Measurements from ENCODE around the gene RTN4R. TPM values are rescaled to one million over a fixed set of nuclear protein-coding genes. Genes with fewer than 3 reads are reported as not detected.
"Not testable (repeated sequence)": the region's sequence is repeated elsewhere in the genome, so short reads cannot be mapped to it uniquely, and the experiment has no call there.

Gene RTN4R
- total and polyA plus RNA-seq, 4 donors: 0.05 to 2.7 (median 1.0) TPM

DNA sequence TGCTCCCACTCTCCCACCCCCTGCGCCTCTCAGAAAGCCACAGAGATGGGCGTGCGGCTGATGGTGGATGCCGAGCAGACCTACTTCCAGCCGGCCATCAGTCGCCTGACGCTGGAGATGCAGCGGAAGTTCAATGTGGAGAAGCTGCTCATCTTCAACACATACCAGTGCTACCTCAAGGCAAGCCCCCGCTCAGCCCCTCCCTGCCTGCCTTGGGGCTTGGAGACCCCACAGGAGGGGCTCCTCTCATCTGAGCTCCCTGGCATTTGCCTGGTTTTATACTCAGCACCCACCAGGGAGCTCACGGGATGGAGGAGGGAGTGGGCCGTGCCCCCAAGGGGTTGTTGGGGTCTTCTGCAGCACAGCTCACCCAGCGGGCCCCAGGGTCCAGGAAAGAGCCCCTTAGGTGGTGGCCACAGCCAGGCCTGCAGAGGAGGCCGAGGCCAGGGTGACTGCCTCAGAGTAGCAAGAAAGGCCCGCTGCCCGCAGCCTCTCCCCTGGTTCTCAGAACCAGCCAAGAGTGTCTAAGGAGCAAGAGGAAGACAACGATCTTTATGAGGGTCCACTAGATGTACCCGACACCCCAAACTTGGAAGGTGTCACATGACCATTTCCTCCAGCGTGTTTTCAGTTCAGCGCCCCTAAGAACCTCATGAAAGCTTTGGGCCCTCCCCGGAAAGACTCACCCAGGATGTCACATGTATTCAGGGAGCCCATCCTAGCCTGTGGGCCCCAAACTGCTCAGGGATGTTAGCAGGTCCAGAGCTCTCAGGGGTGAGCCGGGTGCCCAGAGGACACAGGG lies 38.7 kb upstream of the RTN4R start:
- H3K27me3 ChIP-seq (ENCODE audit: control insufficient read depth in 1 of 2, insufficient read depth in 2 of 2, low read length in 1 of 2); H3K27ac ChIP-seq (ENCODE audit: low read depth in 1 of 2, low read length in 2 of 2); intact Hi-C loops (cut with DNase I); H3K36me3 ChIP-seq (ENCODE audit: control insufficient read depth in 1 of 2, insufficient read depth in 2 of 2, low read length in 1 of 2); H3K4me3 ChIP-seq (ENCODE audit: low read length in 2 of 2); H3K4me1 ChIP-seq (ENCODE audit: control insufficient read depth in 1 of 2, insufficient read depth in 2 of 2, low read length in 2 of 2); H3K9me3 ChIP-seq (ENCODE audit: control insufficient read depth, low read length); ATAC-seq (ENCODE audit: low FRiP score): not testable (repeated sequence)
- peak; percentile 33 to 67 for DNase-seq
- 87 to 90% methylated on average over 20 to 21 of the region's 21 CpGs for WGBS, 2 donors

GRCh38 chr22:20305894-20306645 lies 38.0 kb upstream of the RTN4R start:
- H3K27me3 ChIP-seq (ENCODE audit: control insufficient read depth in 1 of 2, insufficient read depth in 2 of 2, low read length in 1 of 2): no peaks in the 10 kb centered on the region
- DNase-seq (peak; percentile 38 to 65), ATAC-seq (ENCODE audit: low FRiP score) (no peak)
- H3K4me3 ChIP-seq (ENCODE audit: low read length in 2 of 2): no peak overlapping the region
- no peaks in the 10 kb centered on the region for H3K4me1 ChIP-seq (ENCODE audit: control insufficient read depth in 1 of 2, insufficient read depth in 2 of 2, low read length in 2 of 2)
- intact Hi-C loops (cut with DNase I): no loop called here
- no peaks in the 10 kb centered on the region for H3K9me3 ChIP-seq (ENCODE audit: control insufficient read depth, low read length)
- no peaks in the 10 kb centered on the region for H3K36me3 ChIP-seq (ENCODE audit: control insufficient read depth in 1 of 2, insufficient read depth in 2 of 2, low read length in 1 of 2)
- WGBS, 2 donors: 82 to 83% methylated on average over 21 of the region's 21 CpGs
- no peak overlapping the region for H3K27ac ChIP-seq (ENCODE audit: low read depth in 1 of 2, low read length in 2 of 2)

DNA sequence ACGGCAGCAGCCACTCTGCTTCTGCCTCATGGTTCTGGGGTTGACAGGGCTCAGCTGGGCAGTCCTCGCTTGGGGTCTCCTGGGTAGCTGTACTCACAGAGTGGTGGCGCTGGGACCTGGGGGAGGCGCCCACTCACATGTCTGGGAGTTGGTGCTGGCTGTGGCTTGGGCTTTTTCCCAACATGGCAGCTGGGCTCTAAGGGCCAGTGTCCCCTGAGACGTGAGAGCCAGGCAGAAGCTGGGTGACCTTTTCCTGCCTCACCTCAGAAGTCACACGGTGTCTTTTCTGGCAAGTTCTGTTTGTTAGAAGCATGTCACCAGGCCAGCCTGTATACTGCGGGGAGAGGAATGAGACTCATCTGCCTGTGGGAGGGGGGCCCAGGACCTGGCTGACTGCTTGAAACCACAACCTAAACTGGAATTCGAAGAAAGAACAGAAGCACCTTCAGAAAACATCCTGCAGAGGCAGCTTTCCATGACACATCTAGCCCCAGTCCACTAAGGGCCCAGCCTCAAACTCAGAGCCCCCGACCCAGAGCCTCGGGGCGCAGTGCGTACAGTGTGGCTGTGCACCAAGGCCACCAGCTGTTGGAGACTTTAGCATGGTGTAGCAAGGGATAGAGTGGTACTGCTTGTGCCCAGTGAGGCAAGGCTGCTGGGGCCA lies 37.2 kb upstream of the RTN4R start:
- peak in 1 of 2 donors; percentile 8 for DNase-seq
- WGBS, 2 donors: 89% methylated on average over 12 of the region's 12 CpGs
- not testable (repeated sequence) for ATAC-seq (ENCODE audit: low FRiP score)

GRCh38 chr22:20304646-20305045 lies 36.5 kb upstream of the RTN4R start:
- WGBS, 2 donors: 84 to 87% methylated on average over 9 of the region's 9 CpGs
- intact Hi-C loops (cut with DNase I): no loop called here
- no peaks in the 10 kb centered on the region for H3K9me3 ChIP-seq (ENCODE audit: control insufficient read depth, low read length)
- no peak overlapping the region for H3K4me3 ChIP-seq (ENCODE audit: low read length in 2 of 2)
- no peaks in the 10 kb centered on the region for H3K36me3 ChIP-seq (ENCODE audit: control insufficient read depth in 1 of 2, insufficient read depth in 2 of 2, low read length in 1 of 2)
- no peak overlapping the region for H3K27ac ChIP-seq (ENCODE audit: low read depth in 1 of 2, low read length in 2 of 2)
- H3K27me3 ChIP-seq (ENCODE audit: control insufficient read depth in 1 of 2, insufficient read depth in 2 of 2, low read length in 1 of 2): no peaks in the 10 kb centered on the region
- H3K4me1 ChIP-seq (ENCODE audit: control insufficient read depth in 1 of 2, insufficient read depth in 2 of 2, low read length in 2 of 2): no peaks in the 10 kb centered on the region
- ATAC-seq (ENCODE audit: low FRiP score) (no peak), DNase-seq (no peak)

More for the DNA sequence above, 37.2 kb upstream of the RTN4R start:
- H3K36me3 ChIP-seq (ENCODE audit: control insufficient read depth in 1 of 2, insufficient read depth in 2 of 2, low read length in 1 of 2); H3K4me1 ChIP-seq (ENCODE audit: control insufficient read depth in 1 of 2, insufficient read depth in 2 of 2, low read length in 2 of 2); H3K4me3 ChIP-seq (ENCODE audit: low read length in 2 of 2); H3K27me3 ChIP-seq (ENCODE audit: control insufficient read depth in 1 of 2, insufficient read depth in 2 of 2, low read length in 1 of 2); H3K27ac ChIP-seq (ENCODE audit: low read depth in 1 of 2, low read length in 2 of 2); H3K9me3 ChIP-seq (ENCODE audit: control insufficient read depth, low read length); intact Hi-C loops (cut with DNase I): not testable (repeated sequence)

DNA sequence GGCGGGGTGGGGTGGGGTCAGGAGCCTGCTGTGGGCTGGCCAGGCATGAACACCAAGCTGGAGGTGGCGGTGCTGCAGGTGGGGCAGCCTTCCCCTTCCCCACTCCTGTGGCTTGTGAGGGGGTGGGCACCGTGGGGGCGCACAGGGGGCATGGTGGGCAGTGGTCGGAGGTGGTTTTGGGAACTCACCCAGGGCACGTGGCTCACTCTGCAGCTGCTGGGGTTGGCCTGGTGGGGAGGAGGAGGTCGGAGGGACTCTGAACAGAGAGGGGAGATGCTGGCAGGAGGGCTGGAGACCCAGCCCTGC lies 35.1 kb upstream of the RTN4R start:
- H3K4me3 ChIP-seq (ENCODE audit: low read length in 2 of 2); intact Hi-C loops (cut with DNase I); DNase-seq; ATAC-seq (ENCODE audit: low FRiP score); H3K27ac ChIP-seq (ENCODE audit: low read depth in 1 of 2, low read length in 2 of 2); H3K36me3 ChIP-seq (ENCODE audit: control insufficient read depth in 1 of 2, insufficient read depth in 2 of 2, low read length in 1 of 2); H3K27me3 ChIP-seq (ENCODE audit: control insufficient read depth in 1 of 2, insufficient read depth in 2 of 2, low read length in 1 of 2); H3K4me1 ChIP-seq (ENCODE audit: control insufficient read depth in 1 of 2, insufficient read depth in 2 of 2, low read length in 2 of 2); H3K9me3 ChIP-seq (ENCODE audit: control insufficient read depth, low read length): not testable (repeated sequence)
- WGBS, 2 donors: 71 to 72% methylated on average over 7 of the region's 7 CpGs

DNA sequence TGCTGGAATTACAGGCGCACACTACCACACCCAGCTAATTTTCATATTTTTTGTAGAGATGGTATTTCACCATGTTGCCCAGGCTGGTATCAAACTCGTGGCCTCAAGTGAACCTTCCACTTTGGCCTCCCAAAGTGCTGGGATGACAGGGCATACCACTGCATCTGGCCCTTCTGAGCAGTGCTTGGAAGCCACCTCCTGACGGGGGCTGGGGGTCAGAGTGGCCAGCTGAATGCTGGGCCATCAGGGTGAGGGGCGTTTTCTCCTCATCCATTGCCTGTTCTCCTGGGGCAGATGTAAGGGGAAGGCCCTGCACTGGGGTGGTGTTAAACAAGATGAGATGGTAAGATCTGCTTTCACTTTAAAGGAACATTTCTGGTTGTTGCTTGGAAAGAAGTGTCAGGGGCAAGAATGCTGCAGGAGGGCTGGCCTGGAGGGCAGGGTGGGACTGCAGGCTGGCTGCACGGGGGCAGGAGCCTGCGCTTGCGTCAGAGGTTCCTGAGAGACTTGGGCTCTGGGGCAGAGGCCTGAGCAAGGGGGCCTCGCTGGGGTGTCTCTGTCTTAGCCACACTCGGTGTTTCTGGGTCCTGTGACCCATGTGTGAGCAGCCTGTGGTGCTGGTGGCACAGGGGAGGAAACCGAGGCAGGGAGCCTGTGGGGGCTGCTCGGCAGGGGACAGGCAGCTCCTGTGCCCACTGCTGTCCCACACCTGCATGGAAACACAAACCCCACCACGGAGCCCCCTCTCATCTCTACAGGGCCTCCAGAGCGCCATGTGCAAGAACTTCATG lies 34.5 kb upstream of the RTN4R start:
- intact Hi-C loops (cut with DNase I): no loop called here
- 87 to 89% methylated on average over 13 of the region's 13 CpGs for WGBS, 2 donors

DNA sequence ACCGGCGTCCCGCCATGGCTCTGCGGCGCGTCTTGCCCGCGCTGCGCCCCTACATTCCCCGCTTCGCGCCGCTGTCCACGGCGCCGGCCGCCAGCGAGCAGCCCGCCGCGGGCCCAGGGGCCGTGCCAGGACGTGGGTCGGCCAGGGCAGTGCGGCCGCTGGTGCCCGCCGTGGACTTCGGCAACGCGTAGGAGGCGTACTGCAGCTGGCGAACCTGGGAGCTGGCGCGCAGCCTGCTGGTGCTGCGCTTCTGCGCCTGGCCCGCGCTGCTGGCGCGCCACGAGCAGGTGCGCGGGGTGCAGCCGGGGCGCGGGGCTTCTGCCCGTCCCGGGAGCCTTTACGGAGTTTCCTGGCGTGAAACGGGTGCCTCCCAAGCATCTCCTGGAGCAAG lies 31.6 kb upstream of the RTN4R start:
- intact Hi-C loops (cut with DNase I): no loop called here
- no peak for ATAC-seq (ENCODE audit: low FRiP score)
- 0 to 1% methylated on average over 31 to 52 of the region's 52 CpGs for WGBS, 2 donors
- Histone ChIP-seq H3K36me3 (ENCODE audit: control insufficient read depth in 1 of 2, insufficient read depth in 2 of 2, low read length in 1 of 2) (no peaks in the 10 kb centered on the region), H3K4me3 (ENCODE audit: low read length in 2 of 2) (peak overlapping the region; percentile 6 to 54), H3K9me3 (ENCODE audit: control insufficient read depth, low read length) (no peaks in the 10 kb centered on the region), H3K27me3 (ENCODE audit: control insufficient read depth in 1 of 2, insufficient read depth in 2 of 2, low read length in 1 of 2) (no peaks in the 10 kb centered on the region), H3K27ac (ENCODE audit: low read depth in 1 of 2, low read length in 2 of 2) (no peak overlapping the region), H3K4me1 (ENCODE audit: control insufficient read depth in 1 of 2, insufficient read depth in 2 of 2, low read length in 2 of 2) (no peaks in the 10 kb centered on the region)
- DNase-seq: no peak

More for the DNA sequence above, 34.5 kb upstream of the RTN4R start:
- Histone ChIP-seq H3K4me3 (ENCODE audit: low read length in 2 of 2) (no peak overlapping the region), H3K36me3 (ENCODE audit: control insufficient read depth in 1 of 2, insufficient read depth in 2 of 2, low read length in 1 of 2) (no peaks in the 10 kb centered on the region), H3K4me1 (ENCODE audit: control insufficient read depth in 1 of 2, insufficient read depth in 2 of 2, low read length in 2 of 2) (no peaks in the 10 kb centered on the region), H3K27me3 (ENCODE audit: control insufficient read depth in 1 of 2, insufficient read depth in 2 of 2, low read length in 1 of 2) (no peaks in the 10 kb centered on the region), H3K9me3 (ENCODE audit: control insufficient read depth, low read length) (no peaks in the 10 kb centered on the region), H3K27ac (ENCODE audit: low read depth in 1 of 2, low read length in 2 of 2) (no peak overlapping the region)
- no peak for DNase-seq
- no peak for ATAC-seq (ENCODE audit: low FRiP score)

All from aorta (tissue), 5 donors.